ENCODE data around the gene ABL2.
"Not testable (repeated sequence)": the region's sequence is repeated elsewhere in the genome, so short reads cannot be mapped to it uniquely, and the experiment has no call there.

The ABL2 gene

DNA sequence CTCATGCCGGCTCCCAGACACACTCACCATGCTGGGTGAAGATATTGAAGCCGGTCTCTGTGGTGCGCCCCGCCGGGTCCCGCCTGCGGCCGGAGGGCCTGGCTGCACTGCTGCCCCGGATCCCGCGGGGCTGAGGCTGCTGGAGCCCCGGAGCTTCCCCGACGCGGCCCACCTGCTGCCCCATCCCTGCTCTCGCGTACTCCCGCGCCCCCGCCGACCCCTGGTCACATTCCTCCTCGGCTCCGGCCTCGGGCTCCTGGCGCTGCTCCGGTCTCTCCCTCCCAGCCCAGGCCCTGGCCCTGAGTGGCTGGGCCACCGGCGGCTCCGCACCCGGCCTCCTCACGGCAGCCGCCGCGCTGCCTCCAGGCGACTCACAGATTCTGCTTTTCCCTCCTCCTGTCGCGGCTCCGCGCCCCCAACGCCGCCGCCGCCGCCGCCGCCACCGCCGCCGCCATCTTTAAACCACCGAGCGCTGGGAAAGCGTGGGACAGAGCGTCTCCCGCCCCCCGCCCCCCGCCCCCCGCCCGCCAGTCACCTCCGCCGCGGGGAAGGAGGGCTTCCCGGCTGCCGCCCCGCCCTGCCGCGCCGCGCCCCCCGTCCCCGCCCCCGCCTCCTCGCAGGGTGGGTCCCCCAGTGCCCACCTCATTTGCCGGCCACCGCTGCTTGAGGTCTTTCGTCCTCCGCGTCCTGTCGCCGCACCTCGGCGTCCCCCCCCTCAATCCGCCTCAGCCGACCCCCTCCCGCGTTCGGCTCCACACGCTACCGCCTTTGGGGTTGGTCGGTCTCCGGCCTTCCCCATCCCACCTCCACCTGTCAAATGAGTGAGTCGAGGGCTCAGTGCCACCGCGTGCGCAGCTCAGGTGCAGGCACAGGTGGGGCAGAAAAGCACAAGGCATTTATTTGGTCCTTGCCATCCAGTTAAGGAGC lies at the start of gene ABL2:
Gene ABL2, minus strand, starts transcription at position 464 of the 927 bp plus-strand sequence. Its CDS starts 280 bp downstream, at position 184.
- peak; percentile 67 for DNase-seq

DNA sequence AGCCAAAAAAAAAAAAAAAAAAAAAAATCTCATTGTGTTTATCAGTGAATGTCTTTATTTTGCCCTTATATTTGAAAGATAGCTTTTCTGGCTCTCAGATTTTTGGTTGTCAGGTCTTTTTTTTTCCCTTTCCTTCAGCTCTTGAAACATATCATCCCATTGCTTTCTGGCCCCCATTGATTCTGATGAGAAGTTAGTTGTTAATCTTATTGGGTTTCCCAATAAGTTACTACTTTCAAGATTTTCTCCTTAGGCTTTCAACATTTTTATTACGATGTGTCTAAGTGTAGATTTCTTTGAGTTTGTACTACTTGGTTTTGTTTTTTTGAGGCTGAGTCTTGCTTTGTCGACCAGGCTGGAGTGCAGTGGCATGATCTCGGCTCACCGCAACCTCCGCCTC lies 49.4 kb upstream of the ABL2 start:
- no peak for DNase-seq

DNA sequence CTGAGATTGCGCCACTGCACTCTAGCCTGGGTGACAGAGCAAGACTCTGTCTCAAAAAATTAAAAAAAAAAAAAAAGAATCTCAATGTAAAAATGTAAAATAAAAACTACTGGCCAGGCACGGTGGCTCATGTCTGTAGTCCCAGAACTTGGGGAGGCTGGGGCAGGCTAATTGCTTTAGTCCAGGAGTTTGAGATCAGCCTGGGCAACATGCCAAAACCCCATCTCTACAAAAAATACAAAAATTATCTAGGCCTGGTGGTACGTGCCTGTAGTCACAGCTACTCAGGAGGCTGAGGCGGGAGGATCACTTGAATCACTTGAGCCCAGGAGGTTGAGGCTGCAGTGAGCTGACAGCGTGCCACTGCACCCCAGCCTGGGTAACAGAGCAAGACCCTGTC lies 44.9 kb upstream of the ABL2 start:
- not testable (repeated sequence) for DNase-seq

DNA sequence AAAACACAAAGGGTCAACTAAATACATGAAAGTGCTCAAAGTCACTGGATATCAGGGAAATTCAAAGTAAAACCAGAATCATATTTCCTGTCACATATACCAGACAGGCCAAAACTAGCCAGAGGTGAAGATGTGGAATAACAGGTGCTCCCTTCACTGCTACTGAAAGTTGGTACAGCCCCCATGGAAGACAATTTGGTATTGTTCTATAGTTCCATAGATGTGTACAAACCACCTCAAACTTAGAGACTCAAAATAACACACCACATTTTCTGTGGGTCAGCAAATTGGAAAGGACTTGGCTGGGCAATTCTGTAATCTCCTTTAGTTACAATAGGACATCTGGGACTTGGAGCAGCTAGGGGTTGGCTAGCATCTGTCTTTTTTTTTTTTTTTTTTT lies 39.6 kb upstream of the ABL2 start:
- DNase-seq, result no peak

DNA sequence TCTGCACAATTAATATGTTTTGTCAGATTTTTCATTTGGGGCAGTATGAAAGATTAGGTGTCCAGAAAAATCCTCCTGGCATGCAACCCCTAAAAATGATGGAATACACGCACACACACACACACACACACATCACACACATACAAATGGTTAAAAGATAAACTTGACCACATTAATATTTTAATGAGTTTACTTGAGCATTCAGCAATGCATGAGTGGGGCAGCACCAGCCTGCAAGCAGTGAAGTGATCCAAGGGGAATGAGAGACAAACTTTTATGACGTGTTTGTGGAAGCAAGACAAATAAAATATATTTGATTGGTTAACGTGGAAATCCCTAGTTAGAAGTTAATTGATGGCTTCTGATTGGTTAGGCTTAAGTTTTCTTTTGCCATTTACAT lies 35.0 kb upstream of the ABL2 start:
- no peak for DNase-seq

DNA sequence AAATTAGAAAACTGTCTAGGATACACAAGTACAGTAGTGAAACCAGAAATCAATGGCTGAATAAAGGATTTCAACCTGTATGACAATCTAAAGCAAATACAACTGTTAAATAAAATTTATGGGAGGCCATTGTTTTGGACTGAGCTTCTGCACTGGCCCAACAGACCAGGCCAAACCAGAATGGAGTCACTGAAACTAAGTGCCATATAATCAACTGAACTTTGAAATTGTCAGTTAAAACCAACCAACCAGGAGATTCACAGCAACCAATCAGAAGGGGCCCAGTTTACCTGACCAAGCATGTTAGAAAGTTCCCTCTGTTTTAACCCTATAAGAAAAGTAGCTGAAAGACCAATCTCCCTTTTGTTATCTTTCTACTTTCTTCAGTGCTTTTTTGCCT lies 33.6 kb upstream of the ABL2 start:
- DNase-seq, result no peak

DNA sequence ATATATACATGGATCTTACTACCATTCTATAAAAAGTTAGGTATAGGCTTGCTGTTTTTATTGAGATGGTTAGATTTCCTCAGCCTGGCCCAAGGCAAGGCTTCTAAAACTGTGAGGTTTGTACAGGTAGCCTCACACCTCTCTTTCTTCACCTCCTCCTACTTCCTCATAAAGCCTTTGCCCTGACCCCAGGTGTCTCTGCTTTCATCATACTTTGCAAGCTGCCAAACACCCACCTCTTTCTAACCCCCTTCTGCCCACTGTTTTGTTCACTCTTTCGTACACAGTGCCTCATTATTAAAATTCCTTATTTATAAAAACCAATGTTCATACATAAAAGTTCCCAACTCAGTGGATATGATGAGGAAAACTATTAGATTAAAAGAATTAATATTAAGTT lies 32.7 kb upstream of the ABL2 start:
- no peak for DNase-seq

DNA sequence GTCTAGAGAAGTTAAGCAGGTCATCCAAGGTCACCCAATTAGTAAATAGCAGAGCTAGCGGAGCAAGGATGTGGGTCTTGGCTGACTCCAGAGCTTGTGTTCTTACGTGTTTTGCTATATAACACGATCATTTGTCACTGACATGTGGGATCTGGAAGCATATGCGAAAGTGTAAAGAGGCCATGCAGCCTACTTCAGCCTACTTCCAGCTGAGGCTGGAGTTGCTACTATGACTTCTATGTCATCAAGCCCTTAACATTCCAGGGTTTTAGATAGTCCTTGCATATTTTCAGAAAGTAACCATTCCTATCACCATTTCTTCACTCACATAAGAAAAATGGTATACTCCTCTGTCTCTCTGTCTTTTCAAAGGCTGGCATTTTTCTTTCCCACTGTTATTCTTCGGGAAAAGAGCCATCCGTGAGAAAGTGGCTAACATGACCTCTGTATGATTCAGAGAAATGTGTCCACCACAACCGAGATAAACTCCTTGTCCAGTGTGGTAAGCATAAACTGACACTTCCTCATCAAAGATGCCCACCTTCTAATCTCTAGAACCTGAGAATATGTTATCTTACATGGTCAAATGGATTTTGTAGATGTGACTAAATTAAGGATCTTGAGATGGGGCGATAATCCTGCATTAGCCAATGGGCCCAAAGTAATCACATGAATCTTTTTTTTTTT lies 24.0 kb upstream of the ABL2 start:
- peak; percentile 35 for DNase-seq

DNA sequence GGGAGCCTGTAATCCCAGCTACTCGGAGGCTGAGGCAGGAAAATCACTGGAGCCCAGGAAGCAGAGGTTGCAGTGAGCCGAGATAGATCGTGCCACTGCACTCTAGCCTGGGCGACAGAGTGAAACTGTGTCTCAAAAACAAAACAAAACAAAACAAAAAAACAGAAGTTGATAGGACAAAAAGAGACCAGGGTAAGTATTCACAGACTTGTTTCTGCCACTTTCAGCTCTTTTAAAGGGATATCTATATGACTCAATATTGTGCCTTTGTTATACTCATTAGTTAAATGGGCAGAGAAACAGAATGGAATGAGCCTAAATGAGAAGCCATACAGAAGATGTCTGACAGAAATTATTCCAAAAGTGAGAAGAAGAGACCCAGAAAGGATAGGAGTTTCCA lies 23.1 kb upstream of the ABL2 start:
- DNase-seq, result no peak

DNA sequence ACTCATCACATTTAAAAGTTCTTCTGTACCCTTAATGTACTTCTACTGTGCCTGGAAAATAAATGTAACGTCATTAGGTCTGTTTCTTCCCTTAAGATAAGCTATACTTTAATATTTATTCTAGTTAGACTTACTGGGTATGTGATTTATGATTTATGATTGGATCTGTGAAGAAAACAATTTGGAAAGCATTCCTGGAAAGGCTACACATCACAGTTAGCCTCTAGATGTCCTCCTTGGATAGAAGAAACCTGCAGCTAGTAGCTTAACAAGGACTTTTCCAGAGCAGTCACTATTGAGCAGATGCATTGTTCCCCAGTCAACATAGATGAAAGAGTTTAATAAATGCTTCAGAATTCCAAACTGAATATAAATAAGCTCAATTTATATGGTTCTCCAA lies 22.2 kb upstream of the ABL2 start:
- peak; percentile 39 for DNase-seq

DNA sequence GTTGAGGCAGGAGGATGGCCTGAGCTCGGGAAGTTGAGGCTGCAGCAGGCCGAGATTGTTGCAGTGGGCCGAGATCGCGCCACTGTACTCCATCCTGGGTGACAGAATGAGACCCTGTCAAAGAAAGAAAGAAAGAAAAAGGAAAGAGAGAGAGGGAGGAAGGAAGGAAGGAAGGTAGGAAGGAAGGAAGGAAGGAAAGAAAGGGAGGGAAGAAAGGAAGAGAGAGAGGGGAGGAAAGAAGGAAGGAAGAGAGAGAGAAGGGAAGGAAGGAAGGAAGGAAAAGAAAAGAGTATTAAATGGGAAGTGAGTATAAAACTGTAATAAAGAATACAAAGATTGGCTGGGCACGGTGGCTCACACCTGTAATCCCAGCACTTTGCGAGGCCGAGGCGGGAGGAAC lies 18.4 kb upstream of the ABL2 start:
- no peak for DNase-seq

DNA sequence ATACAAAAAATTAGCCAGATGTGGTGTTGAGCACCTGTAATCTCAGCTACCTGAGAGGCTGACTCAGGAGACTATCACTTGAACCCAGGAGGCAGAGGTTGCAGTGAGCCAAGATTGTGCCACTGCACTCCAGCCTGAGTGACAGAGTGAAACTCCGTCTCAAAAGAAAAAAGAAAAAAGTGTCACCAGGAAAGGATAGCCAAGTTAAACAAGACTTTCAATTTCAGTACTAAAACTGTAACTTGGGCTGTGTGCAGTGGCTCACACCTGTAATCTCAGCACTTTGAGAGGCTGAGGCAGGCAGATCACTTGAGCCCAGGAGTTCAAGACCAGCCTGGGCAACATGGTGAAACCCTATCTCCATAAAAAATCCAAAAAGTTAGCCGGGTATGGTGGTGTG lies 15.9 kb upstream of the ABL2 start:
- not testable (repeated sequence) for DNase-seq

DNA sequence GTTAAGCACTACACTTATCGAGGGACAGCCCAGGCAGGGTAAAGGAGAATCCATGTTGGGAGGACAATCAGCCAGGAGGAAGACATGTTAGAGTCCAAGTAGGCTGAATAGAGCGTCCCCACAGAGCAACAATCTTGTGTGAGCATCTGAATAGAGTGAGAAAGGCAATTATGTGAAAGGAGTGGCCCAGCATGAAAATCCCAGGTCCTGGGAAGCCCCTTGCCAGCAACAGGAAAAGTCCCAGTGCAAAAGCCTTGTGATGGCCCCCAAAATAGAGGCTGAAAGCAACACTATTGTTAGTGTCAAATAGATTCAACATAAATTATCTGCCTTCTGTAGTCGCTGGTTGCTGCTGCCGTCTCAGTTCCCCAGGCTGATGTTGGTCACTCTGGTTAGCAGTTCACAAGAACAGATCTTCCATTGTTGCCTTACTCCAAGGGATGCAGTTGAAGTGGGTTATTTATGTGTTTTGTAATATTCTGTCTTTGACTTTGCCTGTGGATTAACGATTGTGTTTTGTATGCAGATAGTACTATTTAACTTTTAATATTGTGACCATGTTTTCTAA lies 12.1 kb upstream of the ABL2 start:
- no peak for DNase-seq

DNA sequence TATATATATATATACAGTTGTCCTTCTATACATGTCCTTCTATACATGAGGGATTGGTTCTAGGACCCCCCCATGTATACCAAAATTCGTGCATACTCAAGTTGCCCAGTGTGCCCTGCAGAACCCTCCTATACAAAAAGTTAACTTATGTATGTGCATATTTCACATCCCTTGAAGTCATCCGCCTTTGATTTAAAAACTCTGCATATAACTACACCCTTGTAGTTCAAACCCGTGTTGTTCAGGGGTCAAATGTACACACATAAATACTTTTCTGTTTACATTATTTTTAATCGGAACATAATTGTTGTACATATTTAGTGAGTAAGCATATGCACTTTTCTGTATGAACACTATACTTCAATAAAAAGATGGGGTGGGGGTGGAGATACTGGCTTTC lies 7.7 kb upstream of the ABL2 start:
- no peak for DNase-seq

DNA sequence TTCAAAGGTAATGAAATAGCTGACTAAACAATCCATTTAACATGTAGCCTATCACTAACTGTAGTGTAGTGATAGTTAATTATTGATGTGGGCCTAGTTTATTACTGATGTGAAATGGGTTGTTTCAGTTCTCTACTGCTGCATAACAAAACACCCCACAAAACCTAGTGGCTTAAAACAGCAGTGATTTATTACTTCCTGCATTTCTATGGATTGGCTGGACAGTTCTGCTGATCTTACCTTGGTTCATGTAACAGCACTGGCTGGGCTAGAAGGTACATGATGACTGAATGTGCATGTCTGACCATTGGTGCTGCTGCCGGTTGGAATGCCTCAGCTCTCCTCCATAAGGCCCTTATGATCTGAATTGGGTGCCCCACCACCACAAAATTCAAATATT lies 5.4 kb upstream of the ABL2 start:
- DNase-seq, result no peak

DNA sequence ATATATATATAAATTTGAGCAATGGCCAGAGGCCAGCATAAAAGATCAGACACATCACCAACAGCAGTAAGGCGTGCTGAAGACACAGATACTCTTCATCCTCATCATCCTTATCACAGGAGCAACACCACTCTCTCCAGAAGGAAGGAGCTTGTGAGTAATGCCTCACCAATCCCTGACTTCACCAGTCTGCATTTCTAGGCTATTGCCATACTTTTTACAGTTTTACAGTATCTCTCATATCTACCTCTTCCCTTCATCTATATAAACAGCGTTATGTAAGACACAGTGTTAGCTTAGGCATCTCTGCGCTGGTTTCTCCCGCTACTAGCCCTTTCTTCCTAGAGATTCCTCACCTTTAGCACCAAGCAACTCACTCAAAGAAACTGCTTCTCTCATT lies 2.4 kb upstream of the ABL2 start:
- no peak for DNase-seq

DNA sequence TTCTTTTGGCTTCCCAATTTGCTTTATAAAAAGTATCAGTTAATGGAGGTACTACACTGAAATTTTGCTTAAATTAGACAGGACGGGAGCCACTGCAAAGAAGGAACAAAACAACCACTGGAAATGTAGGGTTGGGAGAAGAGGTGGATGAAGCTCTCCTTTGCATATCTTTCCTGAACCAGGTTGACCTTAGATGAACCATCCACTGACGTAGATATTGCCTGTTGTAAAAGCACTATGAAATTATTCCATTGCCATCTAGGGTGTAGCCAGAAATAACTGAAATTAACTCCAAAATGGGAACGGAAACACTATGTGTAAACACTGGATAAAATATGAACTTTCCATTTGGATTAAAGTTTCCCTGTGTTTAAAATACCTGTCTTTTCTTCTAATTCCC lies 1.2 kb upstream of the ABL2 start:
- DNase-seq, result no peak

DNA sequence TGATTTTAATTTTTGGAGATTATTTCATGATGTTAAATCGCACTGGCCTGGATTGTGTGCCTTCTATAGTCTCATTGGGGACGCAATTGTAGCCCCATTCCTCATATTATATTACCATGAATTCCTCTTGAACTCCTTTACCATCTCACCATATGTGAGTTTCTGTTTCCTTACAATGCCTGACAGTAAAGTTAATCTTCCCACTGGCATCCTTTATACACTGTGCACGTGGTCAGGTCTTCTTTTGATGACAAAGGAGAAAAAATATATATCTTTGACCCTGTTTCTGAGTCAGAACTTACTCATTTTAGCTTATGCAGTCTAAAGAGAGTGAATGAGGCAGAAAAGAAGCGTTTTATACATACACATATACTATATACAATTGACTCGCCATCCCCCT lies 774 bp upstream of the ABL2 start:
- peak; percentile 11 for DNase-seq

DNA sequence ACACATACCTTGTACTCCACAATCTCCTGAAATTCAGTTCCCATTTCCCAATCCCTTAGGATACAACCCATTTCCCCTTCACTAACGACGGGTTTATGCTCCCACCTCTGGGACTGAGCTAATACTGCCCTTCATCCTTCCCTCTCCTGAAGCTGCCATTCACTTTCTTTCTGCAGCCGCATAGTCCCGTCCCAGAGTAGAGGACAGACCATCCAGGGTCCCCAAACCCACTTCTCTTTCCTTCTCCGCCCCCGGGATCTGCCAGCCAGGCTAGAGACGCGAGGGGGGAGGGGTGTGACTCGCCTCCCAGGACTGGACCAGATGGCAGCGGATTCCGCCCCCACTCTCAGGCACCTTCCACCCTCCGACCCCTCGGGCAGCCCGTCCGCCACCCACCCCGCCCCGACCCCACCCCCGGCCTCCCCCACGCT lies 679 bp downstream of the ABL2 start:
- peak; percentile 51 for DNase-seq

DNA sequence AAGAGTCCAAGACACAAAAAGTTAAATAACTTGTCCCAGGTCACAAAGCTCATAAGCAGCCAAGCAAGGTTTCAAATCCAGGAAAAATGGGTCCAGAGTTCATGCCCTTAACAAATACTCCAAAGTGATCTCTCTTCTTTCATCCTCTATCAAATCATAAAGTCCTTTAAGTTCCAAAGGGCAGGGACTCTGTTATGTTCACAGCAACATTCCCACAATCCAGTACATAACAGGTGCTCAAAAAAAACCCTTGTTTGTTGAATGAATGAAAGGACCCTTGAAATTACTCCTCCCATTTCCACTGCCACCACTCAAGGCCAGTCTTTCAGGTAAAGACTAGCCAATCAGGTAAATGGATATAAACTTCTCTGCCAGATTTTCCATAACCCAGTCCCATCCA lies 2.7 kb downstream of the ABL2 start:
- DNase-seq, result no peak

DNA sequence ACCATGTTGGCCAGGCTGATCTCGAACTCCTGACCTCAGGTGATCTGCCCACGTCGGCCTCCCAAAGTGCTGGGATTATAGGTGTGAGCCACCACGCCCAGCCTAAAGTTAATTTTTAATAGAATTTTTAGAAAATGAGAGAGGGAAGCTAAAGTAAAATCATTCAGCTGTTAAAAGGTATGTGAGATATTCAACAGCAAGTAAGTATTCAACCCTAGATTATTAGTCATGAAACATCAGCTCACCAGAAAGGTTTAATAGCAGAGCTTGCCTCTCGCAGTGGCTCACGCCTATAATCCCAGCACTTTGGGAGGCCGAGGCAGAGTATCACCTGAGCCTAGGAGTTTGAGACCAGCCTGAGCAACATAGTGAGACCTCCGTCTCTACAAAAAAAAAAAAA lies 5.0 kb downstream of the ABL2 start:
- not testable (repeated sequence) for DNase-seq

DNA sequence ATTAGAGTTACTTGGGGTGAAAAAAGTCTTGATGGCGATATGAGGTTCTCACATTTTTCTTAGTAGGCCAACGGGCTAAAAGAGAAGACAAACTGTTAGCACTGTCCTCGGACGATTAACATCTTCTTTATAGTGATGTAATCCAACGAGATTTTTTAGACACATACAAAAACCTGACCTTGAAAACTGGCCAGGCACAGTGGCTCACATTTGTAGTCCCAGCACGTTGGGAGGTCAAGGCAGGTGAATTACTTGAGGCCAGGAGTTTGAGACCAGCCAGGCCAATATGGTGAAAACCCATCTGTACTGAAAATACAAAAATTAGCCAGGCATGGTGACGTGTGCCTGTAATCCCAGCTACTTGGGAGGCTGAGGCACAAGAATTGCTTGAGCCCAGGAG lies 8.4 kb downstream of the ABL2 start:
- not testable (repeated sequence) for DNase-seq

DNA sequence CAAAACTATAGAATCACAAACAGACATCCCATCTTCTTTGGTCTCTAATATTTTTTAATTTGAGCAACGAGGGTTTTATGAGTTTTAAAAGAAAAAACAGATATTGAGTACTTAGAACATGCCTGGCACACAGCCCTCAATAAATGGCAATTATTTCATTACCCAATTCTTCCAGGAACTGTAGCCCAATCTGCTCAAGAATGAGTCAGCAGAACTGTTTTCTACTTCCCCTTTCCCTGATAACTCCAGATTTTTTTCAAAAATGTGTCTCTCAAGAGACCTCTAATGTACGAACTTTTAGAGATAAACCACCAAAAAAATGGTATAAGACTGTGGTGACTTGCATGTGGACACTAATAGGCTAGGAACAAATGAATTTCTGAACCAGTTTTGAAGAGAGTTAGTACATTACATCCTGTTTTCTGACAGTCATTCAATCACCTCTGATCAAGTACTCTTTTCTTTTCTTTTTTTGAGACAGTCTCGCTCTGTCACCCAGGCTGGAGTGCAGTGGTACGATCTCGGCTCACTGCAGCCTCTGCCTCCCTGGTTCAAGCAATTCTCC lies 11.5 kb downstream of the ABL2 start:
- DNase-seq, result peak; percentile 87

DNA sequence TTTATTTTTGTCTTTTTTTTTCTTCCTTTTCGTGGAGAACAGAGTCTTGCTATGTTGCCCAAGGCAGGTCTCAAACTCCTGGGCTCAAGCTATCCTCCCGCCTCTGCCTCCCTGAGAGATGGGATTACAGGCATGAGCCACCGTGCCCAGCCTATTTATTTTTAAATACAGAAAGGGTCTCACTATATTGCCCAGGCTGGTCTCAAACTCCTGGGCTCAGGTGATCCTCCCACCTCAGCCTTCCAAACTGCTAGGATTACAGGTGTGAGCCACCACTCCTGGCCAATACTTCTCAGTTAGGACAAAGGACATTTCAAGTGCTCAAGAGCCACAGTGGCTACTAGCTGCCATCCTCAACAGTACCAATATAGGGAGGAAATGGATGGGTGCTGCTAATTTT lies 16.2 kb downstream of the ABL2 start:
- DNase-seq, result not testable (repeated sequence)

Data from hematopoietic multipotent progenitor cell treated with erythropoietin and hydrocortisone succinate and interleukin-3 and kit ligand, for 6 days (in vitro differentiated cells).